Measurements from ENCODE around the gene BABAM2. TPM values are rescaled to one million over a fixed set of nuclear protein-coding genes. Genes with fewer than 3 reads are reported as not detected.
"Not testable (repeated sequence)": the region's sequence is repeated elsewhere in the genome, so short reads cannot be mapped to it uniquely, and the experiment has no call there.

Gene BABAM2
- total and polyA plus RNA-seq, 2 experiments from 2014 or later = 17.8 to 21.5 TPM

GRCh38 chr2:28334527-28334894 lies 444.0 kb downstream of the BABAM2 start (continued):
- TF ChIP-seq CREB1 (CRISPR knock-in tag; IDR thresholded peaks at IDR 0.05; ENCODE audit: low read depth) (no peak), STAT1 (IDR thresholded peaks at IDR 0.05; ENCODE audit: unreplicated experiment) (no peak), CTCF (conservative IDR thresholded peaks at IDR 0.05; ENCODE audit: low read depth in 2 of 2) (no peak)

GRCh38 chr2:28335265-28335664 lies 444.7 kb downstream of the BABAM2 start:
- not testable (repeated sequence) for H3K27me3 ChIP-seq (ENCODE audit: insufficient read depth); H3K79me2 ChIP-seq (replicated peaks; ENCODE audit: insufficient read depth); H3K4me2 ChIP-seq; ATAC-seq; H3K4me3 Mint-ChIP-seq; H2AFZ ChIP-seq; H3F3A ChIP-seq (replicated peaks; ENCODE audit: low read depth); H3K9me2 ChIP-seq (ENCODE audit: insufficient read depth); H3K27me3 Mint-ChIP-seq (ENCODE audit: insufficient read depth, low read depth, poor library complexity); H3K9me3 Mint-ChIP-seq; H3K4me3 ChIP-seq; H4K20me1 ChIP-seq (replicated peaks; ENCODE audit: insufficient read depth); H3K27ac Mint-ChIP-seq; DNase-seq (ENCODE audit: low spot score); H3K4me1 ChIP-seq (ENCODE audit: insufficient read depth); H3K27ac ChIP-seq (ENCODE audit: low read depth); H3K36me3 ChIP-seq (ENCODE audit: insufficient read depth); H3K36me3 Mint-ChIP-seq (ENCODE audit: low read depth)
- peaks cover 11% of the 10 kb centered on the region for H3K4me1 Mint-ChIP-seq

GRCh38 chr2:28335666-28336065 lies 445.1 kb downstream of the BABAM2 start:
- Mint-ChIP-seq H3K4me3 (no peak overlapping the region), H3K27me3 (ENCODE audit: insufficient read depth, low read depth, poor library complexity) (peaks cover 9% of the 10 kb centered on the region), H3K36me3 (ENCODE audit: low read depth) (no peaks in the 10 kb centered on the region), H3K9me3 (no peaks in the 10 kb centered on the region; the same call in 2 of the 3 replicates), H3K4me1 (peaks cover 11% of the 10 kb centered on the region), H3K27ac (no peak overlapping the region)
- Histone ChIP-seq H3K36me3 (ENCODE audit: insufficient read depth) (no peaks in the 10 kb centered on the region), H3K79me2 (replicated peaks; ENCODE audit: insufficient read depth) (no peaks in the 10 kb centered on the region), H3K9me2 (ENCODE audit: insufficient read depth) (no peaks in the 10 kb centered on the region), H3K4me3 (no peak overlapping the region), H3K4me1 (ENCODE audit: insufficient read depth) (no peaks in the 10 kb centered on the region), H3K27me3 (ENCODE audit: insufficient read depth) (no peaks in the 10 kb centered on the region), H3K4me2 (no peak overlapping the region), H4K20me1 (replicated peaks; ENCODE audit: insufficient read depth) (no peaks in the 10 kb centered on the region), H3F3A (replicated peaks; ENCODE audit: low read depth) (no peaks in the 10 kb centered on the region), H3K27ac (ENCODE audit: low read depth) (no peak overlapping the region), H2AFZ (no peak overlapping the region)
- TF ChIP-seq ZNF331 (CRISPR knock-in tag; IDR thresholded peaks at IDR 0.05; ENCODE audit: low read depth) (no peak), CTCF (conservative IDR thresholded peaks at IDR 0.05; ENCODE audit: low read depth in 2 of 2) (no peak), EZH2phosphoT487 (IDR thresholded peaks at IDR 0.05; ENCODE audit: unreplicated experiment) (no peak), ZNF114 (CRISPR knock-in tag; IDR thresholded peaks at IDR 0.05) (no peak)
- ATAC-seq = no peak
- DNase-seq (ENCODE audit: low spot score) = no peak
